Stimulated activated CD4-positive, alpha-beta T cell treated with anti-CD3 and anti-CD28 coated beads, Interleukin-15, amount 100 ng/mL, for 48 hours (primary cell): Measurements from ENCODE around the gene LDLRAD4.

Experiments used
- DNase-seq, 2 donors: peaks; one replicate each; pipeline ENCODE4 v3.0.0-alpha.2; 2020; ENCODE audit warnings: low read depth in 2 of 2

LDLRAD4 gene

DNA sequence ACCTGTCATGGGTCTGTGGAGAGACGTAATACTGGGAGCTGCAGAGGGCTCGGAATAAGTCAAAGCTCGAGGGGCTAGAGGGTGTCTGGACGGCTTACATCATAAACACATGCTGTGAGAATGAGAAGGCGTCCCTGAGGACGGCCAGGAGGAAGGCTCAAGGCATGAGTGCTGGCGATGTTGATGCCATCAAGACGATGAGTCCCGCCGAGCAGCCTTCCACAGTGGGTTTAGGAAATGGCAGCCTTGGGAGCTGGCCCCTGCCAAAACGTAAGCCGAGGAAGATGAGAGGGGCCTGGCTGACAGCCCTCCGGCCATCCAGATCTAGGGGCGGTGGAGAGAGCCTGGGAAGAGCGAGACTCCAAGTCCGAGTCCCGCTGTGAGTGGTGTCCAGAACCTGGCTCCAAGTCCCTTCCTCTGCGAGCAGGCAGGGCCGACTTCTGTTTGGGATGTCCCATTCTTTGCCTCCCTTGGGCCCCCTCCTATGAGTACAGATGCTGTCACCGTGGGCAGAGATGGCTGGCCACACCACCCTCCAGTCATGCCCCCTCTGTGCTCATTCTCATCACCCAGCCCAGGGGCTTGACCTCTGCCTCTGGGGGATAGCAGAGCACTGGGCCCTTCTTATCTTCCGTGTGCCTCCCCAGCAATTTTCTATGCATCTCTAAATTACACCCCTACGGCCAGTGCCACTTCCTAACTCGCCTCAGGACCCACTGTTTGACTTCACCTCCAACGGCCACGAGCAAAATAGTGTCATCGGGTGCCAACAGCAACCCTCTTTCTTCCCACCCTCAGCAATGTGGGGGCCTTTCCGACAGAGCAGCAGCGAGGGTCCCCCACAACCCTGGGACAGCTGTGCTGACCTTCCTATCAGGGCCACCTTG, 332.1 kb downstream of the LDLRAD4 start:
- DNase-seq: no peak

GRCh38 chr18:13551305-13551603, 332.7 kb downstream of the LDLRAD4 start:
- no peak for DNase-seq

DNA sequence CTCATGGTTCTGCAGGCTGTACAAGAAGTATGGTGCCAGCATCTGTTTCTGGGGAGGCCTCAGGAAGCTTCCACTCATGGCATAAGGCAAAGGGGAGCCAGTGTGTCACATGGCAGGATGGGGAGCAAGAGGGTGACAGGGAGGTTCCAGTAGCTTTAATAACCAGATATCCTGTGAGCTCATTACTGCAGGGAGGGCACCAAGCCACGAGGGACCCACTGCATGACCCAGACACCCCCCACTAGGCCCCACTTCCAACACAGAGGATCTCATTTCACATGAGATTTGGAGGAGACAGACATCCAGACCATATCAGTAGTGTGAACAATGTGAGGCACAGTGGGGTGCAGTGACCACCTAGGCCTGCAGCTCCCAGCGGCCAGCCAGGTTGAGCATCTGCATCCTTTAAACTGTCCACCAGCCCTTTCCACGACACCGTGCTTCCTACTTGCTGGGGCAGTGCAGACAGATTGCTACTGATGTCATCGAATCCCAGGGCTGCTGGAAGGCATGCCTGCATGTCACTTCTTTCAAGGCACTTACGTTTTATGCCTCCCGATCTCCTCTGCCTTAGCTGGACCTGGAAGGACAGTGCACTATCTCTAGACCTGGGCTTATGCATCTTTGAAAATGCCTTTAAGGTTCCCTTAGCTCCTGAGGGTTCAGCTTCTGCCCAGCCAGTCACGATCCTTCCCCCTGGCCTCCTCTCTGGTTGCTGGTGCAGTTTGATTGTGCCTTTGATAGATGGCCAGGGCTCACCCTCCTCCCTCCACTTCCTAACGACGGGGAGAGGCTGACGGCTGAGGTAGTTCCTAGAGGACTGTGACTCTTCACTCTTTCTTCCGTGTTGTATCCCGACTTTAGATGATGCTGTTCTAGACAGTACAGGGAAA, 333.5 kb downstream of the LDLRAD4 start:
- no peak for DNase-seq

DNA sequence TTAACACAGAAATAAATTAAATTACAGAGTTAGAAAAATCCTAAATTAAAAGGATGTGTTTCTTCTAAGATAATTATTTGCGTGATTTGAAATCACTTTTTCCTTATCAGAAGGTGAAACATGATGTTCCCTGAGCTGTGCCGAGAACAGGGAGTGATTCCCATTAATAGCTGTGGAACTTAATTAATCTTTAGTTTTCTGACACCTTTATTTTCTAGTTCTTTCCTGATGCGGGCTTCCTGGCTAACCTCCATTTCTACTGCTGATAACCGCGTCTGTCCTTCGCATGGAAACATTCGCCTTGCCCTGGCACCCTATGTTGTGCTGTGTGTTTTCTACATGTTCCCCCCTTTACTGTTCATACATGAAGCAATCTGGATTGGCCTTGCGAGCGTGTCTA, 334.9 kb downstream of the LDLRAD4 start:
- no peak for DNase-seq

GRCh38 chr18:13555192-13555591, 336.6 kb downstream of the LDLRAD4 start:
- DNase-seq: no peak

DNA sequence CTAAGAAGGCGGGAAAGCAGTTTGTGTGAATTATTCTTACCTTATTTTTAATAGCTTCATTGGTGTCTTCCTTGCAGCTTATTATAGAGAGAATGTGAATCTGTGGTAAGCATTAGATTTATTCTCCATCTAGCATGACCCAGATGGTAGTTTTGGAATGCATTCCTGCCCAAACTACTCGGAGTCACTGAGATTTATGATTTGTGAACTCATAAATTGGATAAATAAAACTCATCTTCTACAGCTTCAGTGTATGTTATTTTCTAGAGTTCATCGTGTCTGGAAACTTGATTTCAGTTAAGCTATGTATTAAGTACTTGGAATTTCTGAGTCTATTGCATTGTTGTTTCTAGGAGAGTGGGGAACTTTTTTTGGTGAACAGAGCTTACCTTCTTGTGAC, 337.3 kb downstream of the LDLRAD4 start:
- DNase-seq: no peak

DNA sequence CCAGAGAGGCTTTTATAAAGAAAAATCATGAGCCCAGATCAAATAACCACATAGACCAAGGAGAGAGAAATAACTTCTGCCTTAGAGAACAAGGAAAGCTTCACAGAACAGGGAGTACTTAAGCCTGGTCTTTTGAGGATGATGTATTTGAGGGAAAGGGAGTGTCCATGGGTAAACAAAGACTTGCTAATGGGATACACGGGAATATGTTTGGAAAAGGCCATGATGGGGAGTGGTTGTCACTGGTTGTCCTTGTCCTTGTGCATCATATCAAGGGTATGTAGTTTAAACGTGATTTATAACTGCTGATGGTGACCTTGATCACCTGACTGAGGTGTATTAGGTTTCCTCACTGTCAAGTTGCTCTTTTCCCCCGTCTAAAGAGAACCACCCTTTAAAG, 337.9 kb downstream of the LDLRAD4 start:
- DNase-seq: no peak

GRCh38 chr18:13558124-13558523, 339.6 kb downstream of the LDLRAD4 start:
- DNase-seq: no peak

GRCh38 chr18:13558790-13559189, 340.2 kb downstream of the LDLRAD4 start:
- DNase-seq: no peak

DNA sequence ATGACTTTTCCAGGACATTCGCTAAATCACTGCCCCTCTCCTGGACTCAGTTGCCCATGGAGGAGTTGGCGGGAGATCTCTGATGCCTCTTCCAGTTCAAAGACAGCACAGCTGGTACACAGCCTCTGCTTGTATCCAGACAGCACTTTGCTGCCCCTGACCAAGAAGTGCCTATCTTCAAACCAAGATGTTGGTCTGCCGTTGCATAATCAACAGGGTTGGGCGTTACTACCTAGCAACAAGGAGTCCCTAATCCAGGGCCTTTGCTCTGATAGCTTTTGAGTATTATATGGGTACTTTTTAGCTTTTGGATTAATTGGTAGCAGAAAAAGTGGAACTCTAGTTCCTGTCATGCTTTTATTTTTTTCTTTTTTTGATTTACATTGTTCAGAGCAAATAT, 341.2 kb downstream of the LDLRAD4 start:
- DNase-seq: no peak

- no peak for DNase-seq
Measured at GRCh38 chr18:13560306-13560705, 341.7 kb downstream of the LDLRAD4 start.

GRCh38 chr18:13562494-13563029, 344.0 kb downstream of the LDLRAD4 start:
- peak; percentile 87 for DNase-seq

DNA sequence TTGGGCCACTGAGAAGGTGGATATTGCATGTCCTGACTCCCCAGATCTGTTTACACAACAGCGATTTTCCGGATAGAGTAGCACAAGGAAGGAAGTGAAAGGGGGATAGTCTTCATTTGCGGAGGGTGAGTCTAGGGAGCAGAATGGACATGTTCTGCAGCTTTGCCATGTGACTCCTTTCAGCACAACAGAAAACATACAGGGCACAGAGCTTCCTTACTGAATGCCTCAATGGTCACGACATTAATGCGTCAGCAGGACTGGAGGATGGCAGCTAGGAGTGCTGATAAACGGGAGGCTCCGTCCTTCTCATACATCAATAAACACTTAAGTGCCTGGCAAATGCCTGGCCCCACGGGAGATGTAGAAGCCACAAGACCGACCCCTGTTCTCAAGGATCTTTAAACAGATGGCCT, 344.8 kb downstream of the LDLRAD4 start:
- no peak for DNase-seq

DNA sequence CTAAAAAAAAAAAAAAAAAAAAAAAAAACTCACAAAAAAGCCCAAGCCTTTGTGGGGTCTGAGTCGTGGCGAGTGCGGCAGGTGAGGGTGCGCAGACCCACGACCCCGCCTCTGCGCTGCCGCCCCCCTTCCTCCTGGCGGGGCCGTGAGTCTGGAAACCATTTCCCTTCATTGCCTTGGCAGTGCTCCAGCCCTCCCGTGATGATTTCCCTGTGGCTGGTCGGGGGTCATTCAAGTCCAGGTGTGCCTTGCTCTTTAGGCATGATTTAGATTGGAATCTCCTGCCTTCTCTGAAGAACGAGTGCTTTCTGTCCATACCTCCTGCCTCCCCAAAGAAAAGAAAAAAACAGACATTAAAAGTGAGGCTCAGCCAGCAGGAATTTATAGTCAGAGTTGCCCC, 346.0 kb downstream of the LDLRAD4 start:
- DNase-seq: no peak

GRCh38 chr18:13565228-13565627, 346.7 kb downstream of the LDLRAD4 start:
- no peak for DNase-seq

DNA sequence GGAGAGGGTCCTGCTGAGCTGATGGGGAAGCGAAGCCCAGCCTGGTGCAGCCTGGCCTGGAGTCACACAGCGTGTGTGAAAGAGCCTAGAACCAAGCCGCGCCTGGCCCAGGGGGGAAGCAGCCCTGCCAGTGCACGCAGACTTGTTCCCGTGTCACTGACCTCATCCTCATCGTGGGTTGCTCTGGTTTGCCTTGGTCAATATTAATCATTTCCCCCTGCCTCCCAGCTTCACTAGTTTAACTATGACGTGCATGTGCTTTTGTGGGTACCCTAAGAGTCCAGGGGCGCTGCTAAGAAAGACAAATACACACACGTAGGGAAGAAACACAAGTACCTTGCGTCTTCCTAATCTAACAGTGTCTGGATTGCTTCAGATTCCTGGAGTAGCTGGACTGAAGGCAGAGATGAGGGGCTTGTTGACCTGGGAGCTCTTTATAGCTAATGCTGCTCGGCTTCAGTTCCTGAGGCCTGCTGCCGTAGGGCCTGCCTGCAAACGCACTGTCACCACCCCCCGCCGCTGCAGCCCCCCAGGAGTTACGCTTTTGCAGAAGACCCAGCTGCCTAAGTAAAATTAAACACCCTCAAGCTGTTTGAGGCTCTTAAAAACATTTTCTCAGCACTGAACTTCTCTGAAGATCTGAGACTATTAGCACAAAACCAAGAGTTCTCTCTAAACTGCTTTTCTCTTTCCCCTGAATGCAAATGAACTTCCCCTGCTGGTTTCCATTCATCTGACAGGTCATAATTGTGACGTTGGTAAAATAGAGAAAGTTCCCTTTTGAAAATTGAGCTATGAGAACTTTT, 348.6 kb downstream of the LDLRAD4 start:
- DNase-seq: no peak

GRCh38 chr18:13568443-13569392, 350.2 kb downstream of the LDLRAD4 start:
- peak in 1 of 2 donors; percentile 36 for DNase-seq

GRCh38 chr18:13570216-13570615, 351.7 kb downstream of the LDLRAD4 start:
- DNase-seq: no peak

DNA sequence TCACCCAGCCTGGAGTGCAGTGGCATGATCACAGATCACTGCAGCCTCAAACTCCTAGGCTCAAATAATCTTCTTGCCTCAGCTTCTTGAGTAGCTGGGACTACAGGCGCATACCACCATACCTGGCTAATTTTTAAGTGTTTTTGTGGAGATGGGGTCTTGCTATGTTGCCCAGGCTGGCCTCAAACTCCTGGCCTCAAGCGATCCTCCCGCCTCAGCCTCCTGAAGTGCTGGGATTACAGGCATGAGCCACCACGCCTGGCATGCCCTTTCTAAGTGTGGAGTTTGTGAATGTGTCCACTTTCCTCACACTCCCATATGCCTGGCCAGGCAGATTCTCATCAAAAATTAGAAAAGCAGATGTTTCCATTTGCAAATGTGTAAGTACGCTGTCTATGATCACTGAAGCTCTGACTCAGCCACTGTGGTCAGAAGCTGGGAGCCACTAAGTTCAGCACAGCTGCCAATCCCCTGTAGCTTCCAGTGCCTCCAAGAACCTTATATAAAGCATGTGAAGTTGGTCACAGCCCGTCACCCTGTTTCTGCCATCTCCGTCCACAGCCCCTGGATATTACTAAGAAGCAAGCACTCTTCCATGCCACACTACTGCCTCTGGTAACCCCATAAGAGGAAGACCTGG, 352.4 kb downstream of the LDLRAD4 start:
- DNase-seq: peak in 1 of 2 donors; percentile 33

GRCh38 chr18:13572148-13572547, 353.6 kb downstream of the LDLRAD4 start:
- no peak for DNase-seq
